ENCODE results near the gene TNIK.

DNA sequence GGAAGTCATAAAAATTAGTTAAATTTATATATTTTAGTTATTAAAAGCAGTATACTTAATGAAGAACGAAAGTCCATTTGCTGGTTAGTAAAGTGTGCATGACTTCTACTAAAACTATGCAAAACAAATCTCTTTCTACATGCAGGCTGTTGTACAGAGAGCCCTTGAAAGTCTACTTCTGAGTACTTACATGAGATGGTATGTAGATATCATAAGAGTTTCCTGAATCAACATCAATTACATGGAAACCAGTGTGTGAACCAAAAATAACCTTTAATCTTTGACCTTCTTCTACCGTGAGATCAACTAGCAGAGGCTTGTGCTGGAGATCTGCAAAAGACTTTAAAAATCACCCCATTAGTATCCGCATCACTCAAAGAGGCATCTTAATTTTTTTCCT lies 391.5 kb downstream of the TNIK start:
- TF ChIP-seq SUZ12 (IDR thresholded peaks at IDR 0.05; ENCODE audit: extremely low read depth, insufficient read depth, insufficient read length) = no peak
- no peak for TF ChIP-seq ZNF274 (IDR thresholded peaks at IDR 0.05; ENCODE audit: low read depth, low read length)
